ENCODE results near the gene PM20D2.

PM20D2 gene

DNA sequence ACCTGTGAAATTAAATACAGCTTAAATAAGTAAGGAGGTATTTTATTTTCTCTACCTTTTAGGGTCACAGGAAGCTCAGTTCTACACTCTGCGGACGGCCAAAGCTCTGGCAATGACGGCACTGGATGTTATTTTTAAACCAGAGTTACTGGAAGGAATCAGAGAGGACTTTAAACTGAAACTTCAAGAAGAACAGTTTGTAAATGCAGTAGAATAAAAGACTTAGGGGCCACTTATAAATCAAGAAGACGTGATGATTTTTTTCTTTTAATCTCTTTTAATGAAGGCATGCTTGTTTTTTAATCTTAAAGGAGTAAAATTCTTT, 16.2 kb downstream of the PM20D2 start:
- TF ChIP-seq, protein P1, sequence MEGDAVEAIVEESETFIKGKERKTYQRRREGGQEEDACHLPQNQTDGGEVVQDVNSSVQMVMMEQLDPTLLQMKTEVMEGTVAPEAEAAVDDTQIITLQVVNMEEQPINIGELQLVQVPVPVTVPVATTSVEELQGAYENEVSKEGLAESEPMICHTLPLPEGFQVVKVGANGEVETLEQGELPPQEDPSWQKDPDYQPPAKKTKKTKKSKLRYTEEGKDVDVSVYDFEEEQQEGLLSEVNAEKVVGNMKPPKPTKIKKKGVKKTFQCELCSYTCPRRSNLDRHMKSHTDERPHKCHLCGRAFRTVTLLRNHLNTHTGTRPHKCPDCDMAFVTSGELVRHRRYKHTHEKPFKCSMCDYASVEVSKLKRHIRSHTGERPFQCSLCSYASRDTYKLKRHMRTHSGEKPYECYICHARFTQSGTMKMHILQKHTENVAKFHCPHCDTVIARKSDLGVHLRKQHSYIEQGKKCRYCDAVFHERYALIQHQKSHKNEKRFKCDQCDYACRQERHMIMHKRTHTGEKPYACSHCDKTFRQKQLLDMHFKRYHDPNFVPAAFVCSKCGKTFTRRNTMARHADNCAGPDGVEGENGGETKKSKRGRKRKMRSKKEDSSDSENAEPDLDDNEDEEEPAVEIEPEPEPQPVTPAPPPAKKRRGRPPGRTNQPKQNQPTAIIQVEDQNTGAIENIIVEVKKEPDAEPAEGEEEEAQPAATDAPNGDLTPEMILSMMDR (IDR thresholded peaks at IDR 0.05; ENCODE audit: low read depth, low read length): no peak
- DNase-seq (ENCODE audit: extremely low read depth, low read depth): no peak

DNA sequence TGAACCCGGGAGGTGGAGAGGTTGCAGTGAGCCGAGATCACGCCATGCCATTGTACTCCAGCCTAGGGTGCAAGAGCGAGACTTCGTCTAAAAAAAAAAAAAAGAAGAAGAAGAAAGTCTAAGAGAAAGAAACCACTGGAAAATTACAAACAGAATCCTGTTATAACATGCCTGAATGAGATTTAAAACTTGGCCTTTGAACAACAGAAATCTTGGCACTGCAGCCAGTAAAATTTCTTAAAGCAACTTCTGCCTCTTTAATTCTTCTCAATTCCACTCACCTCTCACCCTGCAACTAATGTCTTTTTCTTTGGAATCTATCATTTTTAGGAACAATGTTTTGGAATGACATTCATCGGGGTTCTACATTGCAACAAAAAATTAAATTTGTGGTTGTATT, 26.3 kb downstream of the PM20D2 start:
- TF ChIP-seq, protein P1 (IDR thresholded peaks at IDR 0.05; ENCODE audit: low read depth, low read length): no peak
- no peak for DNase-seq (ENCODE audit: extremely low read depth, low read depth)

DNA sequence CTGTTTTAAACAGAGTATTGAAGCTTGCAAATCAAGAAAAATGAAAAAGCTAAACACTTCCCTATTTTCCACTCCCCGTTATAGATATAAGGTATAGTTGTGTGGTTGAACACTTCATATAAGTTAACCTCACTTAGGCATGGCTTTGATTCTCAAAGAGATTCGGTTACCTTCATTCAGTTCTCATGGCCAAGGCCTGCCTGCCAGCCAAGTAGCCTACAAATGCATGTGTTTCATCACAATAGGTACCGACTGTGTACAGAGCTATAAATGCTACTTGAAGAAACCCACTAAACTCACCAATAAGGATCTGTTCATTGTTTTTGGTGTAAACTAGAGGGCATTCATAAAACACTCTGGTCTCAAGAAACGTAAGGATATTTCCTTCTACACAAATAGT, 27.8 kb downstream of the PM20D2 start:
- TF ChIP-seq, protein P1 (IDR thresholded peaks at IDR 0.05; ENCODE audit: low read depth, low read length): no peak
- DNase-seq (ENCODE audit: extremely low read depth, low read depth): no peak

DNA sequence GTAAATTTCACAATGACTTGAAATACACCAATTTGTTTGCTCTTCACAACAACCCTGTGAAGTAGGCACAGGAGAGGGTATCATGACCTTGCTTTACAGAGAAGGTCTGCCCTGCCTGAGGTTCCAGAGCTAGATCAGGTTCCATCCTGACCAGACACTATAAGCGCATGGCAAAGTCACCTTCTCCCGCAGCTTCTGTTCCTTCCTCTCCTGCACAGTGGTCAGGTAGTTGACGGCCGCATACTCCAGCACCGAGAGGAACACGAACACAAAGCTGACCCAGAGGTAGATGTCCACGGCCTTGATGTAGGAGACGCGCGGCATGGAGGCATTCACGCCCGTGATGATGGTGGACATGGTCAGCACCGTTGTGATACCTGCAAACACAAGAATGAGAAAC, 34.3 kb downstream of the PM20D2 start:
- TF ChIP-seq, protein P1 (IDR thresholded peaks at IDR 0.05; ENCODE audit: low read depth, low read length): no peak
- no peak for DNase-seq (ENCODE audit: extremely low read depth, low read depth)

DNA sequence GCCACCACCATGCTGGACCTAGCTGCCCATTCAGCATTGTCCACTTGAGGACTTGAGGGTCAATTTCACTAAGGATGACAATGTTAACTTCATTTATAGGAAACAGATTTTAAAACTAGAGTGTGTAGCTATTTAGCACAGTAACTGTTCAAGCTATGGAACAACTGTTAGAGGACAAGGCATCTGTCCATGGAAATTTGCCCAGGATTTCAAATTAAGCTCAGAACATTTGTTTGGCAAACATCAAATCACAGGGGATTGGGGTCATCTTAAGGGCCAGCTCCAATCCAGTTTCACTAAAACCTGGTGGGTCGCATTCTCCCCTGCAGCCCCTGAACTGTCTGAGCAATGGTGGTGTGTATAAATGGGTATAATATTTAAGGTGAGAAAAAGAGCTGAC, 35.1 kb downstream of the PM20D2 start:
- DNase-seq (ENCODE audit: extremely low read depth, low read depth): no peak
- TF ChIP-seq, protein P1 (IDR thresholded peaks at IDR 0.05; ENCODE audit: low read depth, low read length): no peak

DNA sequence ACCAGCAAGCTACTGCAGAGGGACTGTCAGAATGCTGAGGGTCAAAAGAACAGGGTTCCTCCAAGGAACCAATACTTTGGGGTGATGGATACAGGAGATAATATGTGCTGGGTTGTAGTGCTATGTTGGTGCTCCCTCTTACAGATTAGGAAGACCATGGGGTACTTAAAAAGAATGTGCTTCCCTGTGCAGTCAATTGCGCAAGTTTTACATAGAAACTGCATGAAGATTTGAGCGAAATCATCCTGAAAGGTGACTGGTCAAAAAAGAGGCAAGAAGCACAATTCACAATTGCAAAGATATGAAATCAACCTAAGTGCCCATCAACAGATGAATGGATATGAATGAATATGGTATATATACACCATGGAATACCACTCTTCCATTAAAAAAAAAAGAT, 37.4 kb downstream of the PM20D2 start:
- TF ChIP-seq, protein P1 (IDR thresholded peaks at IDR 0.05; ENCODE audit: low read depth, low read length): no peak
- DNase-seq (ENCODE audit: extremely low read depth, low read depth): no peak

DNA sequence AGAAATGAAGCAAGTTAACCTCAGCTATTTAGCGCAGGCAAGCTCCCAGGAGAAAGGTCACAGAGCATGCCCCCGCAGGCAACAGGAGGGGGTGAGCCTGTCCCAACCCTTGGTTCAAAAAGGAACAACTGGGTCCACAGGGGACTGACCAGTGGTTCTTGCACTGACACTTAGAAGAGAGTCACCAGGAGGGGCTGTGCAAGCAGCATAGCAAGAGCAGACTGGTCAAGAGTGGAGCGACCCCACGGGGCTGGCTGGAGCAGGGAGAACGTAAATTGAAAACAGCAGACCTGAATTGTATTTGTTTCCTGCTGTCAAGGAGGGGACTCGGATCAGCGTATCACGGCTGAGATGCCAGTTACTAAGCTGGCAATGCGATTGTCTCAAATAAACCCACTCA, 38.5 kb downstream of the PM20D2 start:
- no peak for DNase-seq (ENCODE audit: extremely low read depth, low read depth)
- TF ChIP-seq, protein P1 (IDR thresholded peaks at IDR 0.05; ENCODE audit: low read depth, low read length): no peak
